DMS153 (cell line): ENCODE results near the gene CCDC63.

ENCODE experiments used
- DNase-seq: peaks from one replicate; lab custom pipeline; 2025; lab: John Stamatoyannopoulos, UW

Gene CCDC63

DNA sequence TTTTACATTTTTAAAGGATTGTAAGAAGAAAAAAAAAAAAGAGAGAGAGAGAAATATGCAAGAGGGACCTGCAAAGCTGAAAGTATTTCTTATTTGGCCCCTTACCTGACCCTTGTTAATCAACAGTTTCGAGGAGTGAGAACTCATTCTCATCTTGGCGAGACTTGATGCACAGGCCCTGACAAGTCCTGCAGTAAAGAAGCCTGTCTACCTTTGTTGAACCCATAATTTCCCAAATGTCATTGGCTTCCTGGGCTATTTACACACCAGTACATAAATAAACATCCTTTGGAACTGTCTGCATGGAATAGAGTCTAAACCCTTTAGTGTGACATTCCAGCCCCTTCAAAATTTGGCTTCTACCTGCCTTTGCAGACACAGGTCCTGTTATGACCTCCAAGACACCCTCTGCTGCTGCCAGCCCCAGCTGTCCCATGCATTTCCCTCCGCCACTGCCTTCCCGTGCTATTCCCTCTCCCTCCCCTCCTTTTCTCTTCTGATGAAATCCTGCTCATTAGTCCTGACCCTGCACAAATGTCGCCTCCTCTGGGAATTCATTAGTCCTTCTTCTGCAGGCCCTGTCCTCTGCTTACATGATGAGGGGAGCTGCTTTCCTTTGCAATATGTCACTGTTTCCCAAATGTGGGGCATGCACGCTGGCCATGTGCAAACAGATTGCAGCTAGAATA is 38.5 kb downstream of the CCDC63 start:
- DNase-seq: no peak

DNA sequence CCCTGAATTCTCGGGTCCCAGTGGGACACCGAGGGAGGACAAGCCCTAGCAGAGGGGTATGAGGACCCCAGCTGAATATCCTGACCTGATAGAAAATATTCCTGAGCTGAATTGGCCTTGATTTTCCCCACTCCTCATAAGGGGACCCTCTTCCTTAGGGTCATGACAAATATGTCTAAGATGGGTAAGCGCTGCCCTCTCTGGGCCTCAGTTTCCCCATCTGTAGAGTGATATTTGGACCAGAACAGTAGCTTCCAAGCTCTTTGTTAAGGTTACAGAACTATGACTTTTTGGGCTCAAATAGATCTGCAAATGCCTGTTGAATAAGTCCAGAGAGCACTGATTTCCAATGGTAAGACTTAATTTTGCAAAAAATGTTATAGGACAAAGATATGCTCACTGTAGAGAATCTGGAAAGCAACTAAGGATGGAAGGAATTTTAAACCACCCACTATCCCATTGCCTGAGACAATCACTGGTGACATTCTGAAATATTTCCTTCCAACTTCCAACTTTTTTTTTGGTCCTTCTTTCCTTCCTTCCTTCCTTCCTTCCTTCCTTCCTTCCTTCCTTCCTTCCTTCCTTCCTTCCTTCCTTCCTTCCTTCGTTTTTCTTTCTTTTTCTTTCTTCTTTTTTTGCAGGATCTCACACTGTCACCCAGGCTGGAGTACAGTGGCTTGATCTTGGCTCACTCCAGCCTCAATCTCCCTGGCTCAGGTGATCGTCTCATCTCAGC is 41.6 kb downstream of the CCDC63 start:
- DNase-seq: no peak

DNA sequence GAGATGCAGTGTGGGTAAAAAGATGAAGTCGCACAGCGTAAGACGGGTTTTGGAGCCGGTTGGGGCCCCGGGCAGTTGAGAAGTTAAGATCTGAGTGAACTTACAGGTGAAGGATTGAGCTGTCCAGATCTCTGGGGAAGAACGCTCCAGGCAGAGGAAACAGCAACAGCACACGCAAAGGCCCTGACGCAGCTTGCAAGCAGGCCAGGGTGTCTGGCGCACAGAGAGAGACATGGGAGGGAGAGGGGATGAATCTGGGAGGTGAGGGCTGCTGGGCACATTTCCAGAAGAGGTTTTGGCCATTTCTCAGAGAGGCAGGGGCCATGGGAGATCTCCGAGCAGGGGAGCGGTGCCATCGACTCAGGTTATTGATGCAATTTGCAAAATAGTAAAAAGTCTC is 42.6 kb downstream of the CCDC63 start:
- DNase-seq: no peak

- no peak for DNase-seq
These were observed 47.2 kb downstream of the CCDC63 start for GRCh38 chr12:110893956-110894355.

DNA sequence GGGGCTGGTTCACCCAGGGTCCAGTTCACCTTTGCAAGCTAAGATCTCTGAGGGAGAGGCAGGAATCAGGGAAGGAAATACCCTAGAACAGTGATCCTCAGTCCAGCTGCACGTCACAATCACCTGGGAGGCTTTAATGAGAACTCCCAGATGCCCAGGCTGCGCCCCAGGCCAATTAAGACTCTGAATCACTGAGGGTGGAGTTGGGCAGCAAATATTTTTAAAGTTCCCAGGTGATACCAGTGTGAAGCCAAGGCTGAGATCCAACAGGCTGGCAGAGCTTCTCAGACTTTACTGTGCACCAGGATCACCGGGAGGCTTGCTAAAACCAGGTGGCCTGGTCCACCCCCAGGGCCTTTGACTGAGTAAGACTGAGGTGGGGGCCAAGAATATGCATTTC is 49.8 kb downstream of the CCDC63 start:
- DNase-seq: no peak

- no peak for DNase-seq
These were observed 54.6 kb downstream of the CCDC63 start for GRCh38 chr12:110901401-110901800.

DNA sequence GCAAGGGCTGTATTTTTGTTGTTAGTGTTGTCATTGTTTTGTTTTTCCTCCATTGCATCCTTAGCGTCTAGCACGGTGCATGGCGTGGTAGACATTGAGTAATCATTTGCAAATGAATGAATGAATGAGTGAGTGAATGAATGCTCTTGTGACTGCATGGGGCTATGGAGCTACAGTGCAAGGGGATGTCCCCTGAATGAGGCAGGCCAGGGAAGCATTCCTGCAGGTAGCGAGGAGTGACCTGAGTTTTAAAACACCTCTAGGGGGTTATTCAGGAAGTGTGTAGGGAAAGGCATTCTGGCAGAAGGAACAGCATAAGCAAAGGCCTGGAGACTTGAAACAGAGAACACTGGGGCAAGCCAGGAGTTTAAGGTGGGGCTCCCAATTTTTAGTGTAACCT is 56.7 kb downstream of the CCDC63 start:
- no peak for DNase-seq

- no peak for DNase-seq
These were observed 59.3 kb downstream of the CCDC63 start for GRCh38 chr12:110906083-110906482.

DNA sequence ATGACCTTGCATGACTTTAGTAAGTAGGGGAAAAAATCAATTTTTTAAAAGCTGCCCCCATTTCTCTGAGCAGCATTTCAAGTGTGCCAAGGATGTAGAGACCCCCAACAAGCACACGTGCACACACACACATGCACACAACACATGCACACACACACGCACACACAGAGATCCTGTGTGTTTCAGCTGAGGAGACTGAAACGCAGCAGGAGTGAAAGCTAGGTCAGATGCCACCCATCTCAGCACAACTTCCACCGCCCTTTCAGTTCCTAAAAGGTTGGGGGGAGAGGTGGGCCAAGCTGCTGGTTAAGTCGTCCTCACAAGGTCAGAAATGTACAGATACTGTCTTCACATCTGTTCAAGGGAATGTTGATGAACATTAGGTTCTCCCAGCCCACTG is 59.7 kb downstream of the CCDC63 start:
- DNase-seq: no peak

DNA sequence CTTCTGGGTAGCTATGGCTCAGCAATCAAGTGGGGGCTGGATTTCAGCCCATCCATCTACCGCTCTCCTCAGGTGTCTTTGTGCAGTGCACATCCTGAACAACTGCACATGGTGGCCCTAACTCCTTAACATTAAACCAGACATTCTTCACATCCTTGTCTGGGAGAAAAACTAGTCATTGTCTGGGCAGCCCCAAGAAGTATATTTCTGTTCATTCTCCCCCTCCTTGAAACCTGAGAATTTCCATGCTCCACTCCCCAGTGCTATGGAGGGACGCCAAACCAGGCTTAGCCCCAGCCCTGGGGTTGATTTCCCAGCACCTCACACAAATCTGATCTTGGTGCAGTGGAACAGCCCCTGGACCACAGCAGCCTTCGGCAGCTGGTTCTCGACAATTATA is 60.2 kb downstream of the CCDC63 start:
- DNase-seq: no peak

DNA sequence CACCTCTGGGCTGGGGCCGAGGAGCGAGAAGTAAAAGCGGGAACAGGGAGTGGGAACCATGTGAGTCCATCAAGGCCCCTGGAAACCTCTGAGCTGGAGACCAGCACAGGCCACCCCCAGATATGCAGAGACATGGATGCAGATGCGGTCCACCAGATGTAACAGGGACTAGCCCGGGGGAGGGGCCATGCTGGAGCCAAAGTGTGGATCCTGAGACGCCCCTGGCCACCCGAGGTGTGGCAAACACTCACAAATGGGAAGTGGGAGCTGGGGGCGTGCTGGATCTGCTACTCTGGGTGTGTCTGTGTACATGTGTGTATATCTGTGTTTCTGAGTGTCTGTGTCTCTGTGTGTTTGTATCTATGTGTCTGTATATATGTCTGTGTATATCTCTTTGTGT is 60.8 kb downstream of the CCDC63 start:
- DNase-seq: no peak

DNA sequence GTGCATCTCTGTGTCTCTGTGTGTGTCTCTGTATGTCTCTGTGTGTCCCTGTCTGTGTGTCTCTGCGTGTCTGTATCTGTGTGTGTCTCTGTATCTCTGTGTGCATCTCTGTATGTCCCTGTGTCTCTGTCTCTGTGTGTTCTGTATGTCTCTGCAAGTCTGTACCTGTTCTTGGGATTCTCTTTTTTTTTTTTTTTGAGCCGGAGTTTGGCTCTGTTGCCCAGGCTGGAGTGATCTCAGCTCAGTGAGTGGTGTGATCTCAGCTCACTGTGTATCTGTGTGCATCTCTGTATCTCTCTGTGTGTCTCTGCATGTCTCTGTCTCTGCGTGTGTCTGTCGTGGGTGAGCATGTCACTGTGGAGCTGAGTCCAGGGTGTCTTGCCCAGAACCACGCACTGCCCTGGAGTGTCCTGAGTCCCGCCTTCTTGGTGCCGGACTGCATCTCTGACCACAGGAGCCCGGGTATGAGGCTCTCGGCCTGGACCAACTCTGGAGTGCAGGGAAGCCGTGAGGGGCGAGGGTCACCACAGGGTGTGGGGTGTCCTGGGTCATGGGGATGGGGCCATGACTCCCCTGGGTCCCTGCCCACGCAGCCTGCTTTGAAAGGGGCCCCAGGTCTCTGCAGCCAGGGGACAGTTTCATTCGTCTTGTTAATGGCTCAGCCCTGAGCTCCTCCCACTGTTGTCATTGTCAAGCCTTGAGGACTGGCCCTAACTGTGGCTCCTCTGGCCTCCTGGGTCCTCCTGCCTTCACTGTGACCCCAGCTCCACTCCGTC is 61.8 kb downstream of the CCDC63 start:
- DNase-seq: no peak

DNA sequence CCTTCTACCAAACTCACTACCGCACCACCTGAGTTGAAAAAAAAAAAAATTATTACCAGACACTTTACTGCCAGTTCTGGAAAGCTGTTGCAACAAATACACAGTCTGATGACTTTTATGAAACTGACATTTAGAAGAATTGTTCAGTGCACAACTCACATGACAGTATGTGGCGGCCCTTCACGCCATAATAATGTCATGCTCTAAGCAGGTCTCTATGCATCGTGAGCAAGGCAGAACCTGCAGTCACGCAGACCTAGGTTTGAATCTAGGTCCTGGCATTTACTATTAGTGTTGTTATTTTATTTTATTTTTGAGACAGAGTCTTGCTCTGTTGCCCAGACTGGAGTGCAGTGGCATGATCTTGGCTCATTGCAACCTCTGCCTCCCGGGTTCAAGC is 65.5 kb downstream of the CCDC63 start:
- DNase-seq: no peak

GRCh38 chr12:110913119-110914056 is 66.6 kb downstream of the CCDC63 start:
- DNase-seq: no peak

DNA sequence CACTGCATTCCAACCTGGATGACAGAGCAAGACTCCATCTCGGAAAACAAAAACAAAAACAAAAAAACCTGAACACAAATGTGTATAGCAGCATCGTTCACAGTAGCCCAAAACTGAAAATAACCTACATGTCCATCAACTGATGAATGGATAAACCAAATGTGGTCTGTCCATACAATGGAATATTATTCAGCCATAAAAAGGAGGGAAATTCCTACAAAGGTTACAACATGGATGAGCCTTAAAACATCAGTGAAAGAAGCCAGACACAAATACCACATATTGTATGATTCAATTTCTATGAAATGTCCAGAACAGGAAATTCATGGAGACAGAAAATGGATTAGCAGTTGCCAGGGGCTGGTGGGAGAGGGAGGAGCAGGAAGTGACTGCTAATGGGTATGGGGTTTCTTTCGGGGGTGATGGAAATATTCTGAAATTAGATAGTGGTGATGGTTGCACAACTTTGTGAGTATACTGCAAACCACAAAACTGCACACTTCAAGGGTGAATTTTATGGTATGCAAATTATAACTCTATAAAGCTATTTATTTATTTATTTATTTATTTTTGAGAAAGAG is 69.6 kb downstream of the CCDC63 start:
- DNase-seq: no peak

DNA sequence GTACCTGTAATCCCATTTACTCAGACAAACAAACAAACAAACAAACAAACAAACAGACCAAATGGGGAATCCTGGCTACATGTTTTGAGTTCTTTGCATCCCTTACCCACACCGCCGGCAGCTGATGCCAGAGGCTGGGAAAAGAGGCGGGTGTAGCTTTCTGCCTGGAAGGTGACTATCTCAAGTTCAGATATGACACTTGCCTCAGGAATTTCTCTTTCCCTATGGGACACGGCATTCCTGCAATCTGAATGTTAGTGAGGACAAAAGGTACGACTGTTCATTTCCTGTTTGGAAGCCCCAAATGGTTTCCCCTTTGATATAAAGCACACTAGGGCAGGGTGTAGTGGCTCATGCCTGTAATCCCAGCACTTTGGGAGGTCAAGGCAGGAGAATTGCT is 70.7 kb downstream of the CCDC63 start:
- DNase-seq: no peak

DNA sequence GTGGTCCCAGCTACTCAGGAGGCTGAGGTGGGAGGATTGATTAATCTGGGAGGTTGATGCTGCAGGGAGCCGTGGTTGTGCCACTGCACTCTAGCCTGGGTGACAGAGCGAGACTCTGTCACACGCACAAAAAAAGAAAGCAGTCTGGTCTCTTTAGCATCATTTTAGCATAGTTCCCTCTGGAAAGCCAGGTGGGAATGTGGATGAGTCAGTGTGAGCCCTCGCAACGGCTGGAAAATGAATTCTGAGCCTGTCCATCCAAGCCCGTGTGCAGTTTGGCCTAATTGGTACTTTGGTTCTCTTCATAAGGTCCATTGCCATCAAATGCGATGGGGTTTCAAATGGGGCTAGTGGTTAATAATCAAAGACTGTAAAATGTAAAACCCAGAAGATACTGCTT is 71.2 kb downstream of the CCDC63 start:
- no peak for DNase-seq

DNA sequence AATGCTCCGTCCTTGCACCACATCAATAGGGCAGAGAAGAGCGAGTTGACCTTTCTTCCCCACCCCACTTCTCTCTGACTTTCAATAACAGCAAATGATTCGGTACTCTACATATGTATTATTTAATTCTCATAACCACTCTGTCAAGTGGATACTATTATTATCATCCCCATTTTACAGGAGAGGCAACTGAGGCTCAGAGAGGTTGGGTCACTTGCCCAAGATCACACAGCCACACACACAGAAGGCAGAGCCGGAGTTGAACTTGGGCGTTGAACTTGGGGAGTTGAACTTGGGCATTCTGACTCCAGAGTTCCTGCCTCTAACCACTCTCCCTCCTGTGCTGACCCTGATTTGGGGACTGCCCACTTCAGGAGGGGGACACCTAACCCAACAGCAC is 72.9 kb downstream of the CCDC63 start:
- DNase-seq: no peak

DNA sequence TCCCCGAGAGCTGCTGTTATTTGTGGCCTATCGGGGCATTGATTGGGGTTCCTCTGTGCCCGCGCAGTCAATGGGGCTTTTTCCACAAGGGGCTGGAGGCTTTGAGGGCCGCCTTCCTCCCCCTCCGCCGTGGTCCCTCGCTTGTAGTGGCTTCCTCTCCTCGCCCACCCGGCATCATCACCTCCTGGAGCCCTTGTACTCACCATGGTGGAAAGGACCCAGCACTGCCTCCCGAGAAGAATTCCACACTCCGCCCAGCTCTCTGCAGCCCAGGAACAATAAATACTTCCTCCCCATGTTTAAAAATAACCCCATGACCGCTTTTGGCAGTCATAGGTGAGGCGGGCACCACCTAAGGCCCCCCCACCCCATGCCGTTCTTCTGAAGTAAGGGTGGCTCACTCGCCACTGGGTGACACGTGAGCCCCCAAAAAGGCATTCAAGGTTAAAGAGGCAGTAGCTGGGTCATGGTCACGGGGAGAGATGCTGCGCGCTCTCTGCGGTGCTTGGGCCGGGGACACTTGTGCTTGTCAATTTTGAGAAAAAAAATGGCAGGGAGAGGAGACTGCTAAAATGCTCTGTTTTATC is 73.6 kb downstream of the CCDC63 start, which contains the start of gene MYL2:
Gene MYL2, minus strand, starts transcription at position 256 of the 587 bp plus-strand sequence. Its CDS starts 50 bp downstream, at position 206.
- DNase-seq: no peak

DNA sequence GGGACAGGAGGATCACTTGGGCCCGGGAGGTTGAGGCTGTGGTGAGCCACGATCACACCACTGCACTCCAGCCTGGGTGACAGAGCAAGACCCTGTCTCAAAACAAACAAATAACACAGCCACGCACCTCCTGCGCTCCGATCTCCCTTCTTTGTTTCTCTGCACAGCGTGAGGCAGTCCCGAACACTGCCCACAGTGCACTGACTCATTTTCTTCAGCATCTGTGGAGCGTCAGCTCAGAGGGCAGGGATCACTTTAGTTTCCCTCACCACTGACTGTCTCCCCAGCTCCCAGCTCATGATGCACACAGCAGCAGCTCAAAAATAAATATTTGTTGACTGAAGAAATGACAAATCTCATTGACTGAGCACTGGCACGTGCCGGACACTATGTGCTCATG is 74.5 kb downstream of the CCDC63 start:
- DNase-seq: no peak

GRCh38 chr12:110922652-110923051 is 75.9 kb downstream of the CCDC63 start:
- no peak for DNase-seq
